NCI-H82 treated with DMSO at 0.1 percent for 48 hours (cell line): ENCODE measurements around the gene ADCY3.

Experiments
- DNase-seq: peaks from one replicate; lab custom pipeline; 2025; ENCODE audit not compliant: unreplicated experiment; lab: John Stamatoyannopoulos, UW

ADCY3 gene

DNA sequence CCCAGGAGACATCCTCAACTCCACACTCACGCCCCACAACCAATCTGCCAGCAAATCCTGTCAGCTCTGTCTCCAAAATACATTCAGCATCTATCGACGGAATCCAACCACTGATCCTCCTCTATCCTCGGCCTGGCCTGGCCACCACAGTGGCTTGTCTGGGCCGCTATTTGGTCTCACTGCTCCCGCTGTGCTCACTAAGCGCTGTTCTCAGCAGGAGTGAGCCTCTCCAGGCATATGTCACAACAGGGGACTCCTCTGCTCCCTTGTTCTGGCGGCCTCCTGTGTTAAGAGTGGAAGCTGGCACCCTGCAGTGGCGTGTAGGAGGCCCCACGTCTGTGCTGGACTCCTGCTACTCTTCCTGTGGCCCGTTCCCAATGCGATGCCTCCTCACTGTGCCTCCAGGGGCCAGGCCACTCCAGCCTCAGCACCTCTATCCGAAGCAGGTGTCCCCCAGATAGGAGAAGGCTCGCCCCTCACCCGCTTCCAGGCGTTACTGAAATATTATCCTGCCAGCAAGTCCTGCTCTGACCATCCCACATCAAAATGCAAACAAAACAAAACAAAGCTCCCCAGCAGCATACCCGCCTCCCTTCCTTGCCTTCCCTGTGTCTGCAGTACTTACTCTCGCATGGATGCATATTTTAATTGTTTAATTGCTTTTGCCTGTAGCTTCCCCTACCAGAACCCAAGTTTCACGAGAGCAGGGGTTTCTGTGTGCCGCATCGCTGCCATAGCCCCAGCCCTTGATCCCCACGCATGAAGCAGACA, 86.9 kb downstream of the ADCY3 start:
- no peak for DNase-seq

DNA sequence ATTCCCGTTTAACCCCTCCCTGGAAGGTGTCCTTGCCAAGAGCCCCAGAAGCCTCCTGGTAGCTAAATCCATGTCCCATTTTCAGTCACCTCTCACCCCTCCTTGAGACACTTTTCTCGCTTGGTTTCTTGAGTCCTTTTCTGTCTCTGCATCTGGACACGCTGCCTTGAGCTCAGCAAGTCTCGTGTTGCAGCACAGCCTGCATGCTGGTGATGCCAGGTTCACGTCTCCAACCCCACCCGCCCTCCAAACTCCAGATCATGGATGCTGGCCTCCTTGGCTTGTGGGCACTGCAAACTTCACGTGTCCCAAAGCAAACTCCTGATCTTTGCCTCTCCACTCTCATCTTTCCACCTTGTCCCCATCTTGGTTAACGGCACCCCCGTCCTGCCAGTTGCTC, 87.5 kb downstream of the ADCY3 start:
- no peak for DNase-seq

- no peak for DNase-seq
These were observed 88.0 kb downstream of the ADCY3 start for GRCh38 chr2:24832073-24832461.

- no peak for DNase-seq
These were observed 88.6 kb downstream of the ADCY3 start for GRCh38 chr2:24831221-24832072.

GRCh38 chr2:24830786-24831185, 89.3 kb downstream of the ADCY3 start:
- no peak for DNase-seq

- DNase-seq = no peak
These were observed 89.7 kb downstream of the ADCY3 start for GRCh38 chr2:24830351-24830750.

GRCh38 chr2:24828238-24828996, 91.6 kb downstream of the ADCY3 start:
- no peak for DNase-seq

GRCh38 chr2:24827321-24828237, 92.5 kb downstream of the ADCY3 start:
- peak; percentile 38 for DNase-seq

DNA sequence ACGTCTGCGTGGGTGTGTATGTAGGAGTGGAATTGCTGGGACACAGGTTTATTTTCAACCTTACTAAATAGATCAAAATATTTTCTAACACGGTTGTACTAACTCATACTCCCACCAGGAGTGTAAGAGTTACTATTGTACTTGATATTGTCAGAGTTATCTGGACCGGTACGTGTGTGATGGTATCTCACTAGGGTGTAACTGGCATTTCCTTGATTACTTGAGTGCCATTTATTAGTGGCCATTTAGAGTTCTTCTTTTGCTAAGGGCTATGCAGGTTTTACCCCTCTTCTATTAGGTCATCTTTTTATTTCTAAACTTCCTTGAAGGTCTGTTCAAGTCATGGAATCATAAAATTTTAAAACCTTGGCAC, 93.3 kb downstream of the ADCY3 start:
- DNase-seq = no peak

GRCh38 chr2:24825883-24826772, 93.9 kb downstream of the ADCY3 start:
- DNase-seq = no peak

- DNase-seq = no peak
These were observed 94.8 kb downstream of the ADCY3 start for GRCh38 chr2:24824966-24825882.

DNA sequence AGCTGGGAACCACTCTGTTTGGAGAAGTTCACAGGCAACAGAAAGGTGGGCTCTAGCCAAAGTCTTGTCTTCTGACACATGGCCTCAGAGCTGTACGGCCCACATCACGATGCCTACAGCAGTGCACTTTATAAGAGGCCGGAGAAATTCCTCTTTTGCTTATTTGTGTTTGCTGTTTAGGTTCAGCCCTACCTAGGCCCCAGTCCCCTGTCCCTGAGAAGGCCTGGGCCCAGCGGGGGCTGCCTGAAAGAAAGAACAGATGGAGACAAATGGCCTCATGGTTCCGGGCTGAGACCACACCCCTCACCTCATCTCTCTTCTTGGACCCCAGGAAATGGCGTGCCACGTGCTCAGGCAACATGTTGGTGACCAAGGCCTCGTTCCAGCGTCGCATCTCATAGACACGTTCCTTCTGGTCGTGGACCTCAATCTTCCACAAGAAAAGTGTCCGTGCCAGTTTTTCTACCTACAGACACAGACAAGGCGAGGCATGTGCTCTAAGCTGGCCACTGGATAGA, 95.9 kb downstream of the ADCY3 start:
- no peak for DNase-seq

DNA sequence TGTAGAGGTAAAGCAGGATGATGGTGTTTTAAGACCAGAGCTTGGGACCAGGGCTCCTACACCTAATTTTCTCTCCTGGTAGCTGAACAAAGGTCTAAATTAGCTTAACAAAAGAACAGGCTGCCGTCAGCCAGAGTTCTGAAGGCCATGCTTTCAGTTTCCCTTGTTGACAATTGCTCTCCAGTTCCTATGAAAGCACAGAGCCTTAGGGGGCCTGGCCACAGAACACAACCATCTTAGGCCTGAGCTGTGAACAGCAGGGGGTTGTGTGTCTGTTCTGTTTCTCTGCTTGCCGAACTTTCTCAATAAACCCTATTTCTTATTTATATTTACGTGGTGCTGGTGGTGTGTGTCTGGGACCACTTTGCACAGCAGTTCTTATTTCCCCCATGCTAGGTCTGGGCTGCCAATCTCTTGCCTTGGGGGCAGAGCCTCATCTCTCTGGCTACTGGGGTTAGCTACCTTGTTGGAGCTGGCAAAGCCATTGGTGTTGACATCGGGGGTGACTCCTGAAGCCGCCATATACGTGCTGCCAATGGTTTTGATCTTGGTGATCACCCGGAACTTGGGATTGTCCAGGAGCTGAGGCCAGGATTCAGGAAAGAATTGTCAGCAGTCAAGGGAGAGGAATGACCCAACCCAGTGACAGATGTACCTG, 97.9 kb downstream of the ADCY3 start:
- no peak for DNase-seq

- no peak for DNase-seq
These were observed 98.6 kb downstream of the ADCY3 start for GRCh38 chr2:24821433-24821891.

- no peak for DNase-seq
These were observed 99.2 kb downstream of the ADCY3 start for GRCh38 chr2:24820598-24821432.

DNA sequence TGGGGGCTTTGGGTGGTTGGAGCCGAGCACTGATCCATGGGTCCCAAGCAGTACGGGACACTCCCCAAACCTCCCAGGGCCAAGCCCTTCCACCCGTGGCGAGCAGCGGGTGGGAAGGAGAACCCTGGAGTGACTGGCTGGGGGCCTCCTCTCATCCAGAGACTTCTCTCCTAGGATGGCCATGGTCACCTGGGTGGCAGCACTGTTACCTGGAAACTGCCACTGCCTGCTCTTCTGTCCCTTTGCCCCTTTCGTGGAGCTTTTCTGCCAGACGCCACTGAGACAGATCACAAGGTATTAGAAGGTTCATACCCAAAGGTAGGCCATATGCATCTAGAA, 99.9 kb downstream of the ADCY3 start:
- no peak for DNase-seq
